MM.1S (cell line): ENCODE measurements around the gene ITGB5.

Experiments used
- DNase-seq: peaks from one replicate; pipeline ENCODE4 v3.0.0-alpha.2; 2015
- H2AFZ ChIP-seq: fragments of 300-600 bp; sonication (generic); 2 replicates; pipeline ENCODE4 v1.6.0; 2016; ENCODE audit warnings: antibody characterized with exemption, low read length
- H3F3A ChIP-seq: fragments of 300-600 bp; sonication (generic); 2 replicates; pipeline ENCODE4 v1.6.1; 2016; ENCODE audit warnings: mild to moderate bottlenecking, antibody characterized with exemption, low read length, moderate library complexity, mixed read lengths; ENCODE audit not compliant: insufficient read depth
- H3K27ac ChIP-seq: fragments of 300-600 bp; sonication (generic); 2 replicates; pipeline ENCODE4 v1.5.1; 2016; ENCODE audit warnings: mild to moderate bottlenecking, low read length
- H3K27me3 ChIP-seq: fragments of 300-600 bp; sonication (generic); replicated peaks from 2 replicates; pipeline ENCODE4 v1.6.0; 2016; ENCODE audit warnings: low read length; ENCODE audit not compliant: insufficient read depth
- H3K36me3 ChIP-seq: fragments of 300-600 bp; sonication (generic); replicated peaks from 2 replicates; pipeline ENCODE4 v1.6.1; 2016; ENCODE audit warnings: mild to moderate bottlenecking, low read length, mixed read lengths; ENCODE audit not compliant: insufficient read depth
- H3K4me1 ChIP-seq: fragments of 300-600 bp; sonication (generic); 2 replicates; pipeline ENCODE4 v1.6.1; 2016; ENCODE audit warnings: low read length, mixed read lengths
- H3K4me2 ChIP-seq: fragments of 300-600 bp; sonication (generic); 2 replicates; pipeline ENCODE4 v1.6.0; 2016; ENCODE audit warnings: low read depth, low read length
- H3K4me3 ChIP-seq: fragments of 300-600 bp; sonication (generic); 2 replicates; pipeline ENCODE4 v1.5.1; 2016; ENCODE audit warnings: low read length, mixed read lengths
- H3K79me2 ChIP-seq: fragments of 300-600 bp; sonication (generic); 2 replicates; pipeline ENCODE4 v1.6.1; 2016; ENCODE audit warnings: mixed run types, low read length, mixed read lengths
- H3K9ac ChIP-seq: fragments of 300-600 bp; sonication (generic); 2 replicates; pipeline ENCODE4 v1.6.1; 2016; ENCODE audit warnings: low read length, mixed read lengths
- H3K9me2 ChIP-seq: fragments of 300-600 bp; sonication (generic); replicated peaks from 2 replicates; pipeline ENCODE4 v1.6.1; 2016; ENCODE audit warnings: mild to moderate bottlenecking, low read length, mixed read lengths; ENCODE audit not compliant: insufficient read depth
- H3K9me3 ChIP-seq: fragments of 300-600 bp; sonication (generic); replicated peaks from 2 replicates; pipeline ENCODE4 v1.6.1; 2016; ENCODE audit warnings: mild to moderate bottlenecking, low read length, mixed read lengths; ENCODE audit not compliant: insufficient read depth
- H4K20me1 ChIP-seq: fragments of 300-600 bp; sonication (generic); 2 replicates; pipeline ENCODE4 v1.6.1; 2016; ENCODE audit warnings: mild to moderate bottlenecking, low read length, moderate library complexity, mixed read lengths; ENCODE audit not compliant: insufficient read depth
- EZH2 ChIP-seq: fragments of 300-600 bp; sonication (generic); optimal IDR thresholded peaks from 2 replicates; pipeline ENCODE3; 2017; ENCODE audit warnings: low read depth, mild to moderate bottlenecking, antibody characterized with exemption, low read length, mixed read lengths
- EZH2phosphoT487 ChIP-seq: fragments of 300-600 bp; sonication (generic); IDR thresholded peaks from 2 replicates; pipeline ENCODE4 v1.6.1; 2018; ENCODE audit warnings: antibody characterized with exemption, low read length
- TF ChIP-seq, protein P1 (sequence below): fragments of 300-600 bp; sonication (generic); IDR thresholded peaks from 2 replicates; pipeline ENCODE4 v1.5.1; 2016; ENCODE audit warnings: antibody characterized with exemption, low read length, mixed read lengths

Gene ITGB5

DNA sequence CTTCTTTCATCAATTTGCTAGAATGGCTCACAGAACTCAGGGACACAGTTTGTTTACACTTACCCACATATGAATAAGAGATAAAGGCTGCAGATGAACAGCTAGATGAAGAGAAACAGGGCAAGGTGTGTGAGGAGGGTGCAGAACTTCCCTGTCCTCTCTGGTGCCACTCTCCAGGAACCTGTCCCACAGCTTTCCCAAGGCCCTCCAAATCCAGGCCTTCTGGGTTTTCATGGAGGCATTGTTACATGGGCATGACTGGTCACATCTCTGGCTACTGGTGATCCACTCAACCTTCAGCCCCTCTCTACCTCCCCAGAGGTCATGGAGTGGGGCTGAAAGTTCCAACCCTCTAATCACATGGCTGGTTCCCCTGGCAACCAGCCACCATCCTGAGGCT lies 73.6 kb downstream of the ITGB5 start:
- H3K9me2 ChIP-seq, result no peaks in the 10 kb centered on the region
- H3K4me3 ChIP-seq, result no peak overlapping the region
- no peak overlapping the region for H3K27ac ChIP-seq
- no peaks in the 10 kb centered on the region for H3K36me3 ChIP-seq
- H3K4me1 ChIP-seq, result no peaks in the 10 kb centered on the region
- H3F3A ChIP-seq, result no peaks in the 10 kb centered on the region; the same call in 1 of the 2 replicates
- DNase-seq, result no peak
- no peaks in the 10 kb centered on the region for H4K20me1 ChIP-seq
- TF ChIP-seq EZH2 (no peak), EZH2phosphoT487 (no peak)
- TF ChIP-seq, protein P1, sequence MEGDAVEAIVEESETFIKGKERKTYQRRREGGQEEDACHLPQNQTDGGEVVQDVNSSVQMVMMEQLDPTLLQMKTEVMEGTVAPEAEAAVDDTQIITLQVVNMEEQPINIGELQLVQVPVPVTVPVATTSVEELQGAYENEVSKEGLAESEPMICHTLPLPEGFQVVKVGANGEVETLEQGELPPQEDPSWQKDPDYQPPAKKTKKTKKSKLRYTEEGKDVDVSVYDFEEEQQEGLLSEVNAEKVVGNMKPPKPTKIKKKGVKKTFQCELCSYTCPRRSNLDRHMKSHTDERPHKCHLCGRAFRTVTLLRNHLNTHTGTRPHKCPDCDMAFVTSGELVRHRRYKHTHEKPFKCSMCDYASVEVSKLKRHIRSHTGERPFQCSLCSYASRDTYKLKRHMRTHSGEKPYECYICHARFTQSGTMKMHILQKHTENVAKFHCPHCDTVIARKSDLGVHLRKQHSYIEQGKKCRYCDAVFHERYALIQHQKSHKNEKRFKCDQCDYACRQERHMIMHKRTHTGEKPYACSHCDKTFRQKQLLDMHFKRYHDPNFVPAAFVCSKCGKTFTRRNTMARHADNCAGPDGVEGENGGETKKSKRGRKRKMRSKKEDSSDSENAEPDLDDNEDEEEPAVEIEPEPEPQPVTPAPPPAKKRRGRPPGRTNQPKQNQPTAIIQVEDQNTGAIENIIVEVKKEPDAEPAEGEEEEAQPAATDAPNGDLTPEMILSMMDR, result no peak
- no peak overlapping the region for H3K9ac ChIP-seq
- no peaks in the 10 kb centered on the region for H3K79me2 ChIP-seq
- no peaks in the 10 kb centered on the region for H3K9me3 ChIP-seq
- H2AFZ ChIP-seq, result no peak overlapping the region
- H3K27me3 ChIP-seq, result no peaks in the 10 kb centered on the region
- H3K4me2 ChIP-seq, result no peak overlapping the region

DNA sequence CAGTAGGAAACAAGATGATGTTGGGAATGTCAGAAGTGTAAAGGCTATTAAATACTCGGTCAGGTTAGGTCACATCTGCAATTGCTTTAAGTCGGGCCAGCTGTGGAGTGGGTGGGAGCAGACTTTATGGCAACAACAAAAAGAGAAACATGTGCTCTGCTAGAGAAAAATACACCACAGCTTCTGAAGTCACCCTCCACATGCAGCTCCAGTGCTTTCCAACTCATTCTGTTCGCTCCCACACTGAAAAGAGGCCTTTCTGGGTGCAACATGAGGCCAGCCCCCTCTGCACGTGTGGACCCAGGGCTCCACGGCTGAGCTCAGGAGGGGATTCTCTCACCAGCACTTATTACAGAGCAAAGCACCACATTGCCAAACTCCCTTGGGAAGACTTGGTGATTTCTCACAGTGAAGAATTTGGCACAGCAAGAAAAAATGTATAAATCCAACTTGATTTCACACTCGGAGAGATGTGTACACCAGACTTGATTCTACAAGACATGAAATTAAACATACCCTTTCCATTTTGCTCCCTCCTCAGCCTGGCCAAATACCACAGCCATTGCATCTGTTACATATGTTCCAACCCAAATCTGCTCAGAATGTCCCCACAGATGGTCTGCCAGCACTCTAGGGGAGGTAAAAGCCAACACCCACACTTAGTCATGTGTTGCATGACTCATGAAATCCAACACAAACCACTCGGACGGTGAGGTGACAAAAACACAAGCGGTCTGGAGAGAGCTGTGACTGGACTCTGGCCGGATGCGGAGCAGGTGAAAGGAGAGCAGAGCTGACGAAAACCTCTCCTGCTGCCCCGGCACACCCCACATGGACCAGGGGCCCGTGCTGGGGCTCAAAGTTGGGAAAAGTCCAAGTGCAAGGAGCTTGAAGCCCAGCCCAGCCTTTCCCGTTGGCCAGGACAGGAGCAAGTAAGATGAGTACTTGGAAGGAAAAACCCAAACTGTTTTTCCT lies 74.6 kb downstream of the ITGB5 start:
- Histone ChIP-seq H2AFZ (no peak overlapping the region), H3K4me3 (no peak overlapping the region), H3K27ac (no peak overlapping the region), H3K4me1 (no peaks in the 10 kb centered on the region), H3K9ac (no peak overlapping the region), H3K9me3 (no peaks in the 10 kb centered on the region), H3K9me2 (no peaks in the 10 kb centered on the region), H4K20me1 (no peaks in the 10 kb centered on the region), H3K36me3 (no peaks in the 10 kb centered on the region), H3K4me2 (no peak overlapping the region), H3F3A (no peaks in the 10 kb centered on the region; the same call in 1 of the 2 replicates), H3K27me3 (no peaks in the 10 kb centered on the region), H3K79me2 (no peaks in the 10 kb centered on the region)
- TF ChIP-seq EZH2phosphoT487 (no peak), EZH2 (no peak)
- TF ChIP-seq, protein P1, result no peak
- no peak for DNase-seq

DNA sequence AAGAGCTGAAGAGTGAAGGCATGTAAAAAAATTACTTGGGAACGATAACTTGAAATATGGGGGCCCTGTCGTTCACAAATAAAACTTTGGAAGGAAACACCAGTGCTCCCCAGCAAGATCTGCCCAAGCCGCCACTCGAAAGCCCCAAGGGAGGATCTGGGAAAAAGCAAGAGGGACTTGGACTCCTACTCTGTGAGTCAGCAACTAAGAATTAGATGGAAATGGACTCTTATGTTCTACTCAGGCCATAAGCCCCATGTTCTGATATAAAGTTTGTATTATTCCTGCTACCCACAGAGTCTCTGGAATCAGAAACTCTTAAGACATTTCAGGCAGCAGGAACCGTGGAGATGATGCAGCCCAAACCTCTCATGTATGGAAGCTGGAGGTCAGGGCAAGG lies 75.7 kb downstream of the ITGB5 start:
- no peaks in the 10 kb centered on the region for H3K4me1 ChIP-seq
- no peaks in the 10 kb centered on the region; the same call in 1 of the 2 replicates for H3F3A ChIP-seq
- H3K79me2 ChIP-seq, result no peaks in the 10 kb centered on the region
- no peak overlapping the region for H3K4me2 ChIP-seq
- no peak overlapping the region for H3K4me3 ChIP-seq
- H3K27me3 ChIP-seq, result no peaks in the 10 kb centered on the region
- no peaks in the 10 kb centered on the region for H4K20me1 ChIP-seq
- no peak for DNase-seq
- no peak overlapping the region for H3K27ac ChIP-seq
- H3K9me2 ChIP-seq, result no peaks in the 10 kb centered on the region
- H3K9ac ChIP-seq, result no peak overlapping the region
- no peaks in the 10 kb centered on the region for H3K9me3 ChIP-seq
- H3K36me3 ChIP-seq, result no peaks in the 10 kb centered on the region
- TF ChIP-seq EZH2 (no peak), EZH2phosphoT487 (no peak)
- TF ChIP-seq, protein P1, result no peak
- no peak overlapping the region for H2AFZ ChIP-seq
